Ovary (tissue), 9 donors: Measurements from ENCODE around the gene TBCD. TPM values are rescaled to one million over a fixed set of nuclear protein-coding genes. Genes with fewer than 3 reads are reported as not detected.

Experiments
- DNase-seq, 5 donors: peaks; one replicate each; pipeline ENCODE4 v3.0.0-alpha.2; 2019 to 2020
- H3K27ac ChIP-seq, 2 donors: fragments of 200-600 bp; one replicate each; pipeline versions ENCODE4 v1.5.1 to v1.8.0; 2019 to 2022
- H3K27me3 ChIP-seq: fragments of 200-600 bp; one replicate; pipeline ENCODE4 v1.8.0; 2022
- H3K36me3 ChIP-seq: fragments of 200-600 bp; sonication (generic); one replicate; pipeline ENCODE4 v1.5.1; 2019
- H3K4me1 ChIP-seq: one replicate; pipeline ENCODE4 v1.8.1; 2013; ENCODE audit warnings: mild to moderate bottlenecking, moderate library complexity; ENCODE audit not compliant: insufficient read depth
- H3K4me3 ChIP-seq: fragments of 200-600 bp; sonication (generic); one replicate; pipeline ENCODE4 v1.5.1; 2017
- H3K9me3 ChIP-seq, 2 donors: fragments of 200-600 bp in 1 of 2; sonication (generic) in 1 of 2; one replicate each; pipeline versions ENCODE4 v1.5.1 to v1.8.1; 2013 to 2019; ENCODE audit warnings: mild to moderate bottlenecking in 1 of 2, moderate library complexity in 1 of 2
- CTCF ChIP-seq, 3 donors: fragments of 450-650 bp in 2 of 3; fragments of 200-600 bp in 1 of 3; IDR thresholded peaks; one replicate each; pipeline versions ENCODE4 v1.5.1 to v1.8.0; 2016 to 2022; ENCODE audit warnings: antibody characterized with exemption in 3 of 3, mild to moderate bottlenecking in 1 of 3
- EP300 ChIP-seq: sonication (generic); formaldehyde crosslinking; IDR thresholded peaks from one replicate; pipeline ENCODE4 v1.6.1; 2017; ENCODE audit warnings: antibody characterized with exemption
- POLR2A ChIP-seq: fragments of 450-650 bp; IDR thresholded peaks from one replicate; pipeline ENCODE4 v1.6.1; 2017; ENCODE audit warnings: antibody characterized with exemption, mild to moderate bottlenecking, moderate library complexity
- WGBS, 3 donors: extraction: QIAGEN DNeasy Blood & Tissue Kit in 1 of 3; methylation state at CpG; one replicate each; pipeline versions ENCODE4 v1.1.5 to v1.1.7; 2013 to 2017; 5-methylcytosine and 5-hydroxymethylcytosine counted together
- intact Hi-C, 4 donors: fragments of 100-400 bp; cut with DNase I; formaldehyde crosslinking; loops; one replicate each; pipeline versions ENCODE4 v1.11.0 to v1.15.1; 2022 to 2023
- polyA plus RNA-seq, 2 donors: library from polyadenylated mRNA; stranded (reverse); fragments of 200-250 nt in 1 of 2; fragments of 350-450 nt in 1 of 2; fragmentation: Illumina TruSeq in 1 of 2; extraction: RNeasy Lipid Tissue Mini Kit (QIAGEN cat#74804) in 1 of 2; gene quantifications; one replicate each; pipeline ENCODE4 v1.2.3, GENCODE V29; 2013 to 2014
- total RNA-seq, 7 donors: library from RNA; depleted of rRNA in 2 of 7; stranded (reverse); fragments of >200 nt in 2 of 7; fragmentation: NEBNext Ultra II Directional in 3 of 7; extraction: Animal tissue kit (Norgen Biotek cat#: 25700) in 3 of 7; gene quantifications; one replicate each; pipeline versions ENCODE4 v1.1.0 to v1.2.4, GENCODE V29; 2016 to 2023
- donor health status: DM: no; HTN: no; CAD: no; lungs with moderate emphysema.
- donor health status: DM: no; HTN: no; CAD: no.
- donor health status: Bipolar disorder and iron deficiency.
- donor health status: DM: yes; HTN: yes; CAD: no.
- donor health status: DM: no; HTN: no; CAD: no.
- donor health status: DM: yes; HTN: yes; CAD: no.

TBCD gene
- total and polyA plus RNA-seq, 9 donors = 29.2 to 88.3 (median 59.2) TPM

GRCh38 chr17:82908543-82909160 lies 156.8 kb downstream of the TBCD start:
- no peak overlapping the region for H3K4me3 ChIP-seq
- no peak for DNase-seq
- peaks cover 3% of the 10 kb centered on the region for H3K4me1 ChIP-seq
- no peaks in the 10 kb centered on the region for H3K9me3 ChIP-seq
- TF ChIP-seq CTCF (IDR thresholded peaks at IDR 0.05) (no peak), POLR2A (no peak), EP300 (no peak)
- H3K27ac ChIP-seq = no peak overlapping the region
- intact Hi-C loops = loop anchor here in 1 of 4 donors (5.0 kb wide), 1 partner anchor 126 kb away; no protein-coding TSS in a partner anchor
- no peaks in the 10 kb centered on the region for H3K27me3 ChIP-seq
- WGBS, 3 donors = 33 to 43% (median 41%) methylated on average over 13 of the region's 13 CpGs
- no peaks in the 10 kb centered on the region for H3K36me3 ChIP-seq

DNA sequence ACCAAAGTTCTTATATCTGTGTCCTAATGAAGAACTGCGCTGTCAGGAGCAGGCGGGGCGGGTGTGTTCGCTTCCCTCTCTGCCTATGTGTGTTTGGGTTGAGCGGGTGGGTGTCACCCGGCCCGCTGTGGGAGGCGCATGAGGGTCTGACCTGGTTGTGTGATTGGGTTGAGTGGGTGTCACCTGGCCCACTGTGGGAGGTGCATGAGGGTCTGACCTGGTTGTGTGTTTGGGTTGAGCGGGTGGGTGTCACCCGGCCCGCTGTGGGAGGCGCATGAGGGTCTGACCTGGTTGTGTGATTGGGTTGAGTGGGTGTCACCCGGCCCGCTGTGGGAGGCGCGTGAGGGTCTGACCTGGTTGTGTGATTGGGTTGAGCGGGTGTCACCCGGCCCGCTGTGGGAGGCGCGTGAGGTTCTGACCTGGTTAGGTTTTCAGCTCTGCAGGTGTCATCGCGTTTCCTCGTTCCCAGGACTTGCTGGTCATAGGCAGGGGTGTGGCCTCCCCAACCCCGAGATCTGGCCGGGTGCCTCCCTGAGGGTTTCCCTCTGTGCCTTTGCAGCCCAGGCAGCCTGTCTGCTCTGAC lies 157.5 kb downstream of the TBCD start:
- H3K27ac ChIP-seq = no peak overlapping the region
- no peaks in the 10 kb centered on the region for H3K27me3 ChIP-seq
- no peak overlapping the region for H3K4me3 ChIP-seq
- TF ChIP-seq CTCF (IDR thresholded peaks at IDR 0.05) (no peak), EP300 (no peak), POLR2A (no peak)
- no peaks in the 10 kb centered on the region for H3K9me3 ChIP-seq
- WGBS, 3 donors = 89 to 93% (median 91%) methylated on average over 26 of the region's 26 CpGs
- H3K4me1 ChIP-seq = peaks cover 3% of the 10 kb centered on the region
- no peaks in the 10 kb centered on the region for H3K36me3 ChIP-seq
- intact Hi-C loops = loop anchor here in 1 of 4 donors (5.0 kb wide), 1 partner anchor 127 kb away; no protein-coding TSS in a partner anchor
- DNase-seq = no peak

DNA sequence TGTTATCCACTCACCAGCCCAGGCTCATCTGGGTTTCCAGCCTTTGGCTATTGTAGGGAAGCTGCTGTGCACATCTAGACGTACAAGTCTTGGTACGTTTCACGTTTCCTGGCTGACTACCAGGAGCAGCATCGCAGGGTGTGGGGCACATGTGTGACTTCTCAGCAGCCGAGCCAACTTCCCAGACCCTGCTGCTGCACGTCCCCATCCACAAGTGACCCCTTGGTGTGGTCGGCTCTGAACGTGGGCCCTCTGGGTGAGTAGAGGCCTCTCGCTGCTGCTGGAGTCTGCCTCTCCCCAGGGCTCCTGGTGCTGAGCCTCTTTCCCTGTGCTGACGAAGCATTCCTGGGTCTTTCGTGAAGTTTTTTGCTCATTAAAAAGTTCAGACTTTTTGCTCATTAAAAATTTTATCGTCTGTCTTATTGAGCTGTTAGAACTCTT lies 158.2 kb downstream of the TBCD start:
- intact Hi-C loops = loop anchor here in 1 of 4 donors (10.0 kb wide), 1 partner anchor 125 kb away; no protein-coding TSS in a partner anchor
- Histone ChIP-seq H3K4me3 (no peak overlapping the region), H3K9me3 (no peaks in the 10 kb centered on the region), H3K27ac (no peak overlapping the region), H3K27me3 (no peaks in the 10 kb centered on the region), H3K4me1 (peaks cover 3% of the 10 kb centered on the region), H3K36me3 (no peaks in the 10 kb centered on the region)
- DNase-seq = no peak
- 87 to 89% (median 88%) methylated on average over 12 of the region's 12 CpGs for WGBS, 3 donors
- TF ChIP-seq CTCF (IDR thresholded peaks at IDR 0.05) = no peak
- TF ChIP-seq POLR2A = no peak
- TF ChIP-seq EP300 = no peak

- no peak for TF ChIP-seq POLR2A
- no peak for TF ChIP-seq EP300
- no peak for TF ChIP-seq CTCF (IDR thresholded peaks at IDR 0.05)
- H3K27ac ChIP-seq = no peak overlapping the region
Measured at GRCh38 chr17:82910770-82911169, 158.9 kb downstream of the TBCD start.

More at GRCh38 chr17:82910770-82911169, 158.9 kb downstream of the TBCD start:
- Histone ChIP-seq H3K9me3 (no peaks in the 10 kb centered on the region), H3K4me1 (peaks cover 3% of the 10 kb centered on the region), H3K27me3 (no peaks in the 10 kb centered on the region), H3K36me3 (no peaks in the 10 kb centered on the region), H3K4me3 (no peak overlapping the region)
- 86 to 94% (median 88%) methylated on average over 9 of the region's 9 CpGs for WGBS, 3 donors
- DNase-seq = no peak
- intact Hi-C loops = loop anchor here in 1 of 4 donors (10.0 kb wide), 1 partner anchor 126 kb away; no protein-coding TSS in a partner anchor
